ENCODE measurements around the gene TNS3. TPM values are rescaled to one million over a fixed set of nuclear protein-coding genes. Genes with fewer than 3 reads are reported as not detected.

Gene TNS3
- total and polyA plus RNA-seq, 9 of the 15 experiments (the other 6 are each of a cell fraction or from before 2014, with no cell fraction given): 0.20 TPM; not detected in 8

DNA sequence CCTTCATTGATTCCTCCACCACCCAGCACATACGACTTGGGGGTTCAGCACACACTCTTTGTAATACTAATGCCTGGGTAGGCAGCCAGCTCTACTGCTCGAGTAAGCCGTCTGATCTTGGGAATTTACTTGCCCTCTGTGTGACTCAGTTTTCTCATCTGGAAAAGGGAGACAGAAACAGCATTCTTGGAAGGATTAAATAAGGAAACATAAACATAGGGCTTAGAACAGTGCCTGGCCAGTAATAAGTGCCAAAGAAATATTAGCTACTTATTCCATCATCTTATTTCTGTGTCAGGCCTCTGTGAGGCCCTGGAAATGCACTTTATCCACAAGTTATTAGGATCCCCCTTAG lies 130.1 kb downstream of the TNS3 start:
- no peaks in the 10 kb centered on the region for H3K9me1 ChIP-seq (ENCODE audit: control insufficient read depth, insufficient read depth, low read length)
- CTCF ChIA-PET (ENCODE audit: low intra/inter-chr PET ratio): no interaction called here
- H2AFZ ChIP-seq (ENCODE audit: low read depth, low read length): no peak overlapping the region
- no peak for TF ChIP-seq RB1 (IDR thresholded peaks at IDR 0.05; ENCODE audit: low read depth)
- TF ChIP-seq TCF7 (IDR thresholded peaks at IDR 0.05; ENCODE audit: borderline replicate concordance): no peak
- TF ChIP-seq FOS (IDR thresholded peaks at IDR 0.05; ENCODE audit: extremely low read depth, insufficient read length): no peak
- no peak for TF ChIP-seq MCM7 (IDR thresholded peaks at IDR 0.05)
- TF ChIP-seq BRD4 (IDR thresholded peaks at IDR 0.05): no peak
- TF ChIP-seq, protein P1, sequence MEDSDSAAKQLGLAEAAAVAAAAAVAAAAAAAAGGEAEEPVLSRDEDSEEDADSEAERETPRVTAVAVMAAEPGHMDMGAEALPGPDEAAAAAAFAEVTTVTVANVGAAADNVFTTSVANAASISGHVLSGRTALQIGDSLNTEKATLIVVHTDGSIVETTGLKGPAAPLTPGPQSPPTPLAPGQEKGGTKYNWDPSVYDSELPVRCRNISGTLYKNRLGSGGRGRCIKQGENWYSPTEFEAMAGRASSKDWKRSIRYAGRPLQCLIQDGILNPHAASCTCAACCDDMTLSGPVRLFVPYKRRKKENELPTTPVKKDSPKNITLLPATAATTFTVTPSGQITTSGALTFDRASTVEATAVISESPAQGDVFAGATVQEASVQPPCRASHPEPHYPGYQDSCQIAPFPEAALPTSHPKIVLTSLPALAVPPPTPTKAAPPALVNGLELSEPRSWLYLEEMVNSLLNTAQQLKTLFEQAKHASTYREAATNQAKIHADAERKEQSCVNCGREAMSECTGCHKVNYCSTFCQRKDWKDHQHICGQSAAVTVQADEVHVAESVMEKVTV (CRISPR knock-in tag; IDR thresholded peaks at IDR 0.05): no peak
- no peak for TF ChIP-seq CCNT2 (IDR thresholded peaks at IDR 0.05; ENCODE audit: borderline replicate concordance, extremely low read depth, insufficient read length, low read depth, low read length)
- no peak for TF ChIP-seq WHSC1 (IDR thresholded peaks at IDR 0.05; ENCODE audit: low read length)
- TF ChIP-seq, protein P2, sequence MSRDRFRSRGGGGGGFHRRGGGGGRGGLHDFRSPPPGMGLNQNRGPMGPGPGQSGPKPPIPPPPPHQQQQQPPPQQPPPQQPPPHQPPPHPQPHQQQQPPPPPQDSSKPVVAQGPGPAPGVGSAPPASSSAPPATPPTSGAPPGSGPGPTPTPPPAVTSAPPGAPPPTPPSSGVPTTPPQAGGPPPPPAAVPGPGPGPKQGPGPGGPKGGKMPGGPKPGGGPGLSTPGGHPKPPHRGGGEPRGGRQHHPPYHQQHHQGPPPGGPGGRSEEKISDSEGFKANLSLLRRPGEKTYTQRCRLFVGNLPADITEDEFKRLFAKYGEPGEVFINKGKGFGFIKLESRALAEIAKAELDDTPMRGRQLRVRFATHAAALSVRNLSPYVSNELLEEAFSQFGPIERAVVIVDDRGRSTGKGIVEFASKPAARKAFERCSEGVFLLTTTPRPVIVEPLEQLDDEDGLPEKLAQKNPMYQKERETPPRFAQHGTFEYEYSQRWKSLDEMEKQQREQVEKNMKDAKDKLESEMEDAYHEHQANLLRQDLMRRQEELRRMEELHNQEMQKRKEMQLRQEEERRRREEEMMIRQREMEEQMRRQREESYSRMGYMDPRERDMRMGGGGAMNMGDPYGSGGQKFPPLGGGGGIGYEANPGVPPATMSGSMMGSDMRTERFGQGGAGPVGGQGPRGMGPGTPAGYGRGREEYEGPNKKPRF (IDR thresholded peaks at IDR 0.05; ENCODE audit: low read depth, low read length): no peak
- no peak for TF ChIP-seq EWSR1 (IDR thresholded peaks at IDR 0.05; ENCODE audit: borderline replicate concordance, low read depth, partially characterized antibody)
- TF ChIP-seq, protein P3, sequence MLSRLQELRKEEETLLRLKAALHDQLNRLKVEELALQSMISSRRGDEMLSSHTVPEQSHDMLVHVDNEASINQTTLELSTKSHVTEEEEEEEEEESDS (CRISPR knock-in tag; IDR thresholded peaks at IDR 0.05): no peak
- no peak for TF ChIP-seq CBX5 (IDR thresholded peaks at IDR 0.05; ENCODE audit: borderline replicate concordance, low read depth)
- TF ChIP-seq ZNF764 (CRISPR knock-in tag; IDR thresholded peaks at IDR 0.05; ENCODE audit: low read depth): no peak
- no peak overlapping the region for H3K4me3 ChIP-seq
- no peak overlapping the region for H3K27ac ChIP-seq (ENCODE audit: extremely low read depth, low read depth, low read length)
- H3K9me3 ChIP-seq (replicated peaks; ENCODE audit: control insufficient read depth, insufficient read depth, low read depth, low read length): no peaks in the 10 kb centered on the region
- H3K9ac ChIP-seq (ENCODE audit: insufficient read depth in 1 of 2, low read depth in 2 of 2, low read length in 2 of 2): no peak overlapping the region
- no peaks in the 10 kb centered on the region for H3K36me3 ChIP-seq (ENCODE audit: control insufficient read depth, insufficient read depth, low read length)
- POLR2A ChIA-PET: no interaction called here
- 0% methylated on average over 3 of the region's 3 CpGs for WGBS (ENCODE audit: insufficient coverage, low coverage, missing lambda C conversion rate)
- FAIRE-seq: no peak
- intact Hi-C loops (cut with micrococcal nuclease) (no loop called here), in situ Hi-C loops (cut with MboI) (no loop called here)
- no TSS peak for BruUV-seq (replicated peaks)
- DNase-seq (ENCODE audit: extremely low read depth in 1 of 4, low spot score in 3 of 4): no peak
- no peak overlapping the region for H3K4me2 ChIP-seq (ENCODE audit: insufficient read depth, low read length)
- H3K4me1 ChIP-seq (replicated peaks in 1 of 2; ENCODE audit: control insufficient read depth in 2 of 2, insufficient read depth in 2 of 2, low read length in 2 of 2): no peaks in the 10 kb centered on the region
- ATAC-seq: no peak
- no peaks in the 10 kb centered on the region for H3K79me2 ChIP-seq (ENCODE audit: control insufficient read depth, insufficient read depth, low read length)
- H3K27me3 ChIP-seq (ENCODE audit: control insufficient read depth in 2 of 2, insufficient read depth in 2 of 2, low read length in 2 of 2): peaks cover 0 to 55% of the 10 kb centered on the region in 2 experiments; a peak in 4 of 5 replicates
- peaks cover 5% of the 10 kb centered on the region for H4K20me1 ChIP-seq (replicated peaks; ENCODE audit: control insufficient read depth, insufficient read depth, low read length)
